ENCODE measurements around the gene NPBWR2.

Gene NPBWR2

GRCh38 chr20:64116541-64117431 lies 9.4 kb upstream of the NPBWR2 start:
- DNase-seq (ENCODE audit: low read depth), result no peak

GRCh38 chr20:64116016-64116415 lies 8.7 kb upstream of the NPBWR2 start:
- DNase-seq (ENCODE audit: low read depth), result no peak

- no peak for DNase-seq (ENCODE audit: low read depth)
These were observed 8.0 kb upstream of the NPBWR2 start for GRCh38 chr20:64115171-64115911.

GRCh38 chr20:64114356-64114971 lies 7.1 kb upstream of the NPBWR2 start:
- no peak for DNase-seq (ENCODE audit: low read depth)

- DNase-seq (ENCODE audit: low read depth), result no peak
These were observed 6.5 kb upstream of the NPBWR2 start for GRCh38 chr20:64113796-64114355.

GRCh38 chr20:64113444-64113775 lies 6.0 kb upstream of the NPBWR2 start:
- no peak for DNase-seq (ENCODE audit: low read depth)

GRCh38 chr20:64112691-64113443 lies 5.5 kb upstream of the NPBWR2 start:
- DNase-seq (ENCODE audit: low read depth), result no peak

GRCh38 chr20:64111841-64112641 lies 4.7 kb upstream of the NPBWR2 start:
- no peak for DNase-seq (ENCODE audit: low read depth)

GRCh38 chr20:64110411-64111068 lies 3.2 kb upstream of the NPBWR2 start:
- DNase-seq (ENCODE audit: low read depth), result no peak

- DNase-seq (ENCODE audit: low read depth), result no peak
These were observed 2.5 kb upstream of the NPBWR2 start for GRCh38 chr20:64109831-64110391.

GRCh38 chr20:64108731-64109681 lies 1.6 kb upstream of the NPBWR2 start:
- DNase-seq (ENCODE audit: low read depth), result no peak

GRCh38 chr20:64107736-64108457 lies 532 bp upstream of the NPBWR2 start:
- DNase-seq (ENCODE audit: low read depth), result no peak

GRCh38 chr20:64106435-64106961 lies 867 bp downstream of the NPBWR2 start:
- no peak for DNase-seq (ENCODE audit: low read depth)

- no peak for DNase-seq (ENCODE audit: low read depth)
These were observed 1.4 kb downstream of the NPBWR2 start for GRCh38 chr20:64105846-64106434.

GRCh38 chr20:64104667-64105451 lies 2.5 kb downstream of the NPBWR2 start:
- no peak for DNase-seq (ENCODE audit: low read depth)

GRCh38 chr20:64103871-64104666 lies 3.3 kb downstream of the NPBWR2 start:
- no peak for DNase-seq (ENCODE audit: low read depth)

All from stromal cell of bone marrow (primary cell).